Measurements from ENCODE around the gene DHCR24. TPM values are rescaled to one million over a fixed set of nuclear protein-coding genes. Genes with fewer than 3 reads are reported as not detected.

DHCR24 gene
- total RNA-seq, 1 donor from 2014 or later: 168 TPM

DNA sequence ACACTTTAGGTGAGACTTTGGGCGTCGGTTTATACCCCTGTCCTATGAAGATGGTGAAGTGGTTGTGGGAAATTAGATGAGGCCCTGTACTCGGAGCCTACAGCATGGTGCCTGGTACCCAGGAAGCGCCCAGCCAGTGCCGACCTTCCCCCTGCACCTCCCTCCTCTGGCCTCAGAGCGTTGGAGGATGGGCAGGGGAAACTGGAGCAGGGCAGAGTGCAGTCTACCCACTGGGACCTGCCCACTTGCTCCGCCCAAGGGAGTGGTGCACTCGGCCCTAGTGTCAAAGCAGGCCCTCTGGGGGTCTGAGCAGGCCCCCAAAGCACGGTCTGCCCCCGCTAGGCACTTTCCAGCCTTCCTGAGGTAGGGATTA is 72.9 kb downstream of the DHCR24 start:
- peaks cover 31% of the 10 kb centered on the region for H3K27me3 Mint-ChIP-seq (ENCODE audit: low read depth, unreplicated experiment)
- H3K9me3 Mint-ChIP-seq (ENCODE audit: unreplicated experiment): no peaks in the 10 kb centered on the region
- no peaks in the 10 kb centered on the region for H3K36me3 Mint-ChIP-seq (ENCODE audit: low read depth, unreplicated experiment)
- Histone ChIP-seq H2AFZ (ENCODE audit: low read depth, low read length) (no peak overlapping the region), H3K36me3 (ENCODE audit: insufficient read depth, low read length) (no peaks in the 10 kb centered on the region), H3K4me3 (ENCODE audit: insufficient read depth, low read depth, low read length) (no peak overlapping the region), H3K4me2 (ENCODE audit: low read length) (no peak overlapping the region), H3K27me3 (ENCODE audit: insufficient read depth, low read length) (peaks cover 6% of the 10 kb centered on the region), H3K9ac (ENCODE audit: low read length) (no peak overlapping the region), H3K4me1 (ENCODE audit: insufficient read depth, low read length) (no peaks in the 10 kb centered on the region), H3K27ac (ENCODE audit: low read depth, low read length) (no peak overlapping the region), H3K9me3 (ENCODE audit: insufficient read depth, low read depth, low read length) (no peaks in the 10 kb centered on the region), H4K20me1 (ENCODE audit: insufficient read depth, low read length) (no peaks in the 10 kb centered on the region), H3K79me2 (ENCODE audit: insufficient read depth, low read length) (no peaks in the 10 kb centered on the region)
- no peaks in the 10 kb centered on the region for H3K4me1 Mint-ChIP-seq (ENCODE audit: low read depth, unreplicated experiment)
- no peak for DNase-seq (ENCODE audit: low read depth)
- no peak for FAIRE-seq
- no peak overlapping the region for H3K4me3 Mint-ChIP-seq (ENCODE audit: unreplicated experiment)
- H3K27ac Mint-ChIP-seq (ENCODE audit: unreplicated experiment): no peak overlapping the region
- no peak for TF ChIP-seq EZH2 (IDR thresholded peaks at IDR 0.05; ENCODE audit: insufficient read depth, low read length)

DNA sequence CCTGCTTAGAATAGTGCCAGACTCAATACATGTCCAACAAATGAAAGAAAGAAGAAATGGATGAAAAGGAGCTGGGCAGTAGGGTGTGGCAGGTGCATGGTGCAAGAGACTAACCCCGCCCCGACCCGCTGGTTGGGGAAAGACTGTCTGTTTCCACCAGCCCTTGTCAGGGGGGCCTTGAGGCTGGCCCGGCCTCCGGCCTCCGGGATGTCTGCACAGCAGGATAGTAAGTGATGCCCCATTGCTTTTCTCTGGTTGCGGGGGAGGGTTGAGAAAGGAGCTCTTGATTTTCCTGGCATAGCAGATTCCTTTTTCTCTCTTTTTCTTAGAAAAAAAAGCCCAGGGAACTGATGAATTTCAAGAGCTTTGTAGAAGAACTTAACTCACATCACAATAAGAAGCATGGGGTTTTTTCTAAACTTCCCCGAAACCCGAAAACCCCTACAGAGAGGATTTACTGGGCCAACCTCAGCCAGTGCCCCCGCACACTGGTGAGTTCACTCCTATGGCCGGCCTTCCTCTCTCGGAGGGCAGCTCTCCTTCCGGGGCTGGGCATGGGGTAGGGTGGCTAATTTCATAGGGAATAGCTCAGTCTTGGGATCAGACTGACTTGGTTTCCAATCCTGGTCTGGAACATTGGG is 73.4 kb downstream of the DHCR24 start:
- FAIRE-seq (no peak), DNase-seq (ENCODE audit: low read depth) (no peak)
- Histone ChIP-seq H2AFZ (ENCODE audit: low read depth, low read length) (no peak overlapping the region), H3K79me2 (ENCODE audit: insufficient read depth, low read length) (no peaks in the 10 kb centered on the region), H4K20me1 (ENCODE audit: insufficient read depth, low read length) (no peaks in the 10 kb centered on the region), H3K4me1 (ENCODE audit: insufficient read depth, low read length) (no peaks in the 10 kb centered on the region), H3K27me3 (ENCODE audit: insufficient read depth, low read length) (peaks cover 6% of the 10 kb centered on the region), H3K27ac (ENCODE audit: low read depth, low read length) (no peak overlapping the region), H3K4me3 (ENCODE audit: insufficient read depth, low read depth, low read length) (no peak overlapping the region), H3K9me3 (ENCODE audit: insufficient read depth, low read depth, low read length) (no peaks in the 10 kb centered on the region), H3K36me3 (ENCODE audit: insufficient read depth, low read length) (no peaks in the 10 kb centered on the region), H3K9ac (ENCODE audit: low read length) (no peak overlapping the region), H3K4me2 (ENCODE audit: low read length) (no peak overlapping the region)
- no peaks in the 10 kb centered on the region for H3K4me1 Mint-ChIP-seq (ENCODE audit: low read depth, unreplicated experiment)
- H3K4me3 Mint-ChIP-seq (ENCODE audit: unreplicated experiment): no peak overlapping the region
- no peaks in the 10 kb centered on the region for H3K36me3 Mint-ChIP-seq (ENCODE audit: low read depth, unreplicated experiment)
- peaks cover 31% of the 10 kb centered on the region for H3K27me3 Mint-ChIP-seq (ENCODE audit: low read depth, unreplicated experiment)
- H3K9me3 Mint-ChIP-seq (ENCODE audit: unreplicated experiment): no peaks in the 10 kb centered on the region
- TF ChIP-seq, protein P1, sequence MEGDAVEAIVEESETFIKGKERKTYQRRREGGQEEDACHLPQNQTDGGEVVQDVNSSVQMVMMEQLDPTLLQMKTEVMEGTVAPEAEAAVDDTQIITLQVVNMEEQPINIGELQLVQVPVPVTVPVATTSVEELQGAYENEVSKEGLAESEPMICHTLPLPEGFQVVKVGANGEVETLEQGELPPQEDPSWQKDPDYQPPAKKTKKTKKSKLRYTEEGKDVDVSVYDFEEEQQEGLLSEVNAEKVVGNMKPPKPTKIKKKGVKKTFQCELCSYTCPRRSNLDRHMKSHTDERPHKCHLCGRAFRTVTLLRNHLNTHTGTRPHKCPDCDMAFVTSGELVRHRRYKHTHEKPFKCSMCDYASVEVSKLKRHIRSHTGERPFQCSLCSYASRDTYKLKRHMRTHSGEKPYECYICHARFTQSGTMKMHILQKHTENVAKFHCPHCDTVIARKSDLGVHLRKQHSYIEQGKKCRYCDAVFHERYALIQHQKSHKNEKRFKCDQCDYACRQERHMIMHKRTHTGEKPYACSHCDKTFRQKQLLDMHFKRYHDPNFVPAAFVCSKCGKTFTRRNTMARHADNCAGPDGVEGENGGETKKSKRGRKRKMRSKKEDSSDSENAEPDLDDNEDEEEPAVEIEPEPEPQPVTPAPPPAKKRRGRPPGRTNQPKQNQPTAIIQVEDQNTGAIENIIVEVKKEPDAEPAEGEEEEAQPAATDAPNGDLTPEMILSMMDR (IDR thresholded peaks at IDR 0.05; ENCODE audit: insufficient read depth, low read depth, low read length): no peak
- no peak for TF ChIP-seq EZH2 (IDR thresholded peaks at IDR 0.05; ENCODE audit: insufficient read depth, low read length)
- no peak overlapping the region for H3K27ac Mint-ChIP-seq (ENCODE audit: unreplicated experiment)

- Histone ChIP-seq H4K20me1 (ENCODE audit: insufficient read depth, low read length) (no peaks in the 10 kb centered on the region), H3K27ac (ENCODE audit: low read depth, low read length) (no peak overlapping the region), H3K27me3 (ENCODE audit: insufficient read depth, low read length) (peaks cover 6% of the 10 kb centered on the region), H2AFZ (ENCODE audit: low read depth, low read length) (no peak overlapping the region), H3K4me2 (ENCODE audit: low read length) (no peak overlapping the region), H3K4me1 (ENCODE audit: insufficient read depth, low read length) (no peaks in the 10 kb centered on the region), H3K36me3 (ENCODE audit: insufficient read depth, low read length) (no peaks in the 10 kb centered on the region), H3K79me2 (ENCODE audit: insufficient read depth, low read length) (no peaks in the 10 kb centered on the region), H3K9me3 (ENCODE audit: insufficient read depth, low read depth, low read length) (no peaks in the 10 kb centered on the region), H3K4me3 (ENCODE audit: insufficient read depth, low read depth, low read length) (no peak overlapping the region), H3K9ac (ENCODE audit: low read length) (no peak overlapping the region)
- no peak overlapping the region for H3K4me3 Mint-ChIP-seq (ENCODE audit: unreplicated experiment)
- no peaks in the 10 kb centered on the region for H3K36me3 Mint-ChIP-seq (ENCODE audit: low read depth, unreplicated experiment)
- TF ChIP-seq EZH2 (IDR thresholded peaks at IDR 0.05; ENCODE audit: insufficient read depth, low read length): no peak
- TF ChIP-seq, protein P1 (IDR thresholded peaks at IDR 0.05; ENCODE audit: insufficient read depth, low read depth, low read length): no peak
- H3K27ac Mint-ChIP-seq (ENCODE audit: unreplicated experiment): no peak overlapping the region
- FAIRE-seq (no peak), DNase-seq (ENCODE audit: low read depth) (no peak)
- peaks cover 31% of the 10 kb centered on the region for H3K27me3 Mint-ChIP-seq (ENCODE audit: low read depth, unreplicated experiment)
- H3K9me3 Mint-ChIP-seq (ENCODE audit: unreplicated experiment): peaks cover 3% of the 10 kb centered on the region
- H3K4me1 Mint-ChIP-seq (ENCODE audit: low read depth, unreplicated experiment): no peaks in the 10 kb centered on the region
Observed at GRCh38 chr1:54812801-54813484, 74.1 kb downstream of the DHCR24 start.

Data from astrocyte (in vitro differentiated cells and primary cell).